Activated CD8-positive, alpha-beta T cell treated with anti-CD3 and anti-CD28 coated beads, Interleukin-2, amount 10 ng/mL, durations not matched to agents 7 days and 5 days (primary cell): ENCODE data around the gene KRTAP5-2. TPM values are rescaled to one million over a fixed set of nuclear protein-coding genes. Genes with fewer than 3 reads are reported as not detected.

Experiments used
- total RNA-seq, 2 experiments: library from RNA; stranded (reverse); gene quantifications; one replicate each; pipeline ENCODE4 v1.2.3, GENCODE V29; 2021

The KRTAP5-2 gene
- total RNA-seq, 2 experiments from 2014 or later, result not detected

Other genes starting within 250 kb of the KRTAP5-2 start
- under 1 TPM in 1 of 2 experiments, not detected in 1; 0.39 TPM for gene BRSK2, start 208.4 kb downstream of the KRTAP5-2 start, total RNA-seq
- gene MOB2, start 111.5 kb downstream of the KRTAP5-2 start, total RNA-seq, result 10 to 100 TPM; 29.3 to 31.6 TPM
- under 1 TPM; 0.13 TPM for gene DUSP8, start 26.0 kb downstream of the KRTAP5-2 start, total RNA-seq
- gene KRTAP5-1, start 13.0 kb downstream of the KRTAP5-2 start, total RNA-seq, result not detected
- gene KRTAP5-3, start 10.2 kb upstream of the KRTAP5-2 start, total RNA-seq, result not detected
- not detected for gene KRTAP5-4, start 23.8 kb upstream of the KRTAP5-2 start, total RNA-seq
- gene KRTAP5-5, start 31.5 kb upstream of the KRTAP5-2 start, total RNA-seq, result not detected
- gene KRTAP5-6, start 98.9 kb upstream of the KRTAP5-2 start, total RNA-seq, result not detected
- 1 to 10 TPM in 1 of 2 experiments, under 1 TPM in 1; 0.63 to 1.0 TPM for gene IFITM10, start 152.3 kb upstream of the KRTAP5-2 start, total RNA-seq
- 100 to 1,000 TPM; 153 to 172 TPM for gene CTSD, start 165.6 kb upstream of the KRTAP5-2 start, total RNA-seq
- not detected for gene SYT8, start 236.7 kb upstream of the KRTAP5-2 start, total RNA-seq
- under 1 TPM in 1 of 2 experiments, not detected in 1; 0.50 TPM for gene TNNI2, start 240.7 kb upstream of the KRTAP5-2 start, total RNA-seq